ENCODE measurements around the gene BTRC.

DNA sequence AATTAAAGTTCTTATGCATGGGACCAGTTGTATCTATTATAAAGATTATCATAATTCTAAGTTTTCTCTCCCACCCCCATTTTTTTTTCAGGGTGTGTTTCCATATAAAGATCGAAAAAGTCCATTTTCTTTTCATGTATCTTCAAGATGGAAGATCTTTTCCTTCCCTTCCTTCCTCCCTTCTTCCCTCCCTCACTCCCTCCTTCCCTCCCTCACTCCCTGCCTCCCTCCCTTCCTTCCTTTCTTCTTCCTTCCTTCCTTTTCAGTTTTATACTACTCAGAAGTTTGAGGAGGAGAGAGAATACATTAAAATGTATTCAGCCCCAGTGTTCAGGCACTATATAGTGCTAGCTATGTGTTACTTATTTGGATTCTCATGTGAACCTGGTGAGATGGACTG lies 136.1 kb downstream of the BTRC start:
- TF ChIP-seq EGR1 (IDR thresholded peaks at IDR 0.05; ENCODE audit: borderline replicate concordance in 1 of 2, low read depth in 2 of 2, low read length in 2 of 2) (no peak), EP300 (IDR thresholded peaks at IDR 0.05; ENCODE audit: borderline replicate concordance in 1 of 2, control insufficient read depth in 1 of 2, low read depth in 2 of 2, low read length in 2 of 2) (no peak), YY1 (IDR thresholded peaks at IDR 0.05; ENCODE audit: low read depth, low read length) (no peak)
- TF ChIP-seq, protein P1, sequence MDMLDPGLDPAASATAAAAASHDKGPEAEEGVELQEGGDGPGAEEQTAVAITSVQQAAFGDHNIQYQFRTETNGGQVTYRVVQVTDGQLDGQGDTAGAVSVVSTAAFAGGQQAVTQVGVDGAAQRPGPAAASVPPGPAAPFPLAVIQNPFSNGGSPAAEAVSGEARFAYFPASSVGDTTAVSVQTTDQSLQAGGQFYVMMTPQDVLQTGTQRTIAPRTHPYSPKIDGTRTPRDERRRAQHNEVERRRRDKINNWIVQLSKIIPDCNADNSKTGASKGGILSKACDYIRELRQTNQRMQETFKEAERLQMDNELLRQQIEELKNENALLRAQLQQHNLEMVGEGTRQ (IDR thresholded peaks at IDR 0.05; ENCODE audit: borderline replicate concordance, low read depth, low read length) = no peak
- TF ChIP-seq, protein P2, sequence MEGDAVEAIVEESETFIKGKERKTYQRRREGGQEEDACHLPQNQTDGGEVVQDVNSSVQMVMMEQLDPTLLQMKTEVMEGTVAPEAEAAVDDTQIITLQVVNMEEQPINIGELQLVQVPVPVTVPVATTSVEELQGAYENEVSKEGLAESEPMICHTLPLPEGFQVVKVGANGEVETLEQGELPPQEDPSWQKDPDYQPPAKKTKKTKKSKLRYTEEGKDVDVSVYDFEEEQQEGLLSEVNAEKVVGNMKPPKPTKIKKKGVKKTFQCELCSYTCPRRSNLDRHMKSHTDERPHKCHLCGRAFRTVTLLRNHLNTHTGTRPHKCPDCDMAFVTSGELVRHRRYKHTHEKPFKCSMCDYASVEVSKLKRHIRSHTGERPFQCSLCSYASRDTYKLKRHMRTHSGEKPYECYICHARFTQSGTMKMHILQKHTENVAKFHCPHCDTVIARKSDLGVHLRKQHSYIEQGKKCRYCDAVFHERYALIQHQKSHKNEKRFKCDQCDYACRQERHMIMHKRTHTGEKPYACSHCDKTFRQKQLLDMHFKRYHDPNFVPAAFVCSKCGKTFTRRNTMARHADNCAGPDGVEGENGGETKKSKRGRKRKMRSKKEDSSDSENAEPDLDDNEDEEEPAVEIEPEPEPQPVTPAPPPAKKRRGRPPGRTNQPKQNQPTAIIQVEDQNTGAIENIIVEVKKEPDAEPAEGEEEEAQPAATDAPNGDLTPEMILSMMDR (IDR thresholded peaks at IDR 0.05 in 2 of 3, conservative IDR thresholded peaks at IDR 0.05 in 1 of 3; ENCODE audit: control insufficient read depth in 2 of 3, extremely low read depth in 1 of 3, insufficient read depth in 1 of 3, low read depth in 3 of 3, low read length in 3 of 3) = no peak

Measured in GM12878 (cell line).